ENCODE measurements around the gene MAGI2. TPM values are rescaled to one million over a fixed set of nuclear protein-coding genes. Genes with fewer than 3 reads are reported as not detected.

MAGI2 gene
- total and polyA plus RNA-seq, 8 donors, result 1.3 to 4.0 (median 2.0) TPM

DNA sequence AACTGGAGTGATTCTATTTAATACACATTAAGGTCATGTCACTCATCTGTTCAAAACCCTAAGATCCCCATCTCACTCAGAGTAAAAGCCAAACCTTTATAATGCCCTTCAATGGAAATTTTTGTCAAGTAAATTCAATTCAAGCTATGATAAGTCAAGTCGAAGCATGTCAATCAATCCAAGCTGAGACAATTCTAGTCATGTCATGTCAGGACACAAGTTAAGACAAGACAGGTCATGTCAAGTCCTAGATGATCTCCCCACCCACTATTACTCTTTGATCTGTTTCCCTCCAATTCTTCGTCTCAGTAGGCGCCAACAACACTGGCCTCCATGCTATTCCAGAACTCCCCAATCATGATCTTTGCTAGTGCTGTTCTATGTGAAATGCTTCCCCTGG, 141.4 kb downstream of the MAGI2 start:
- DNase-seq (no peak), FAIRE-seq (no peak), ATAC-seq (no peak)
- WGBS, 2 donors, result 75 to 86% methylated on average over 3 of the region's 3 CpGs
- no peaks in the 10 kb centered on the region for H3K4me1 ChIP-seq
- intact Hi-C loops (cut with DNase I), result no loop called here
- H3K27ac ChIP-seq, result no peak overlapping the region
- H3K27me3 ChIP-seq, result no peaks in the 10 kb centered on the region
- H3K9me3 ChIP-seq, result no peaks in the 10 kb centered on the region
- TF ChIP-seq, protein P1, sequence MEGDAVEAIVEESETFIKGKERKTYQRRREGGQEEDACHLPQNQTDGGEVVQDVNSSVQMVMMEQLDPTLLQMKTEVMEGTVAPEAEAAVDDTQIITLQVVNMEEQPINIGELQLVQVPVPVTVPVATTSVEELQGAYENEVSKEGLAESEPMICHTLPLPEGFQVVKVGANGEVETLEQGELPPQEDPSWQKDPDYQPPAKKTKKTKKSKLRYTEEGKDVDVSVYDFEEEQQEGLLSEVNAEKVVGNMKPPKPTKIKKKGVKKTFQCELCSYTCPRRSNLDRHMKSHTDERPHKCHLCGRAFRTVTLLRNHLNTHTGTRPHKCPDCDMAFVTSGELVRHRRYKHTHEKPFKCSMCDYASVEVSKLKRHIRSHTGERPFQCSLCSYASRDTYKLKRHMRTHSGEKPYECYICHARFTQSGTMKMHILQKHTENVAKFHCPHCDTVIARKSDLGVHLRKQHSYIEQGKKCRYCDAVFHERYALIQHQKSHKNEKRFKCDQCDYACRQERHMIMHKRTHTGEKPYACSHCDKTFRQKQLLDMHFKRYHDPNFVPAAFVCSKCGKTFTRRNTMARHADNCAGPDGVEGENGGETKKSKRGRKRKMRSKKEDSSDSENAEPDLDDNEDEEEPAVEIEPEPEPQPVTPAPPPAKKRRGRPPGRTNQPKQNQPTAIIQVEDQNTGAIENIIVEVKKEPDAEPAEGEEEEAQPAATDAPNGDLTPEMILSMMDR (IDR thresholded peaks at IDR 0.05), result no peak
- no peaks in the 10 kb centered on the region for H3K36me3 ChIP-seq
- H3K4me3 ChIP-seq, result no peak overlapping the region

DNA sequence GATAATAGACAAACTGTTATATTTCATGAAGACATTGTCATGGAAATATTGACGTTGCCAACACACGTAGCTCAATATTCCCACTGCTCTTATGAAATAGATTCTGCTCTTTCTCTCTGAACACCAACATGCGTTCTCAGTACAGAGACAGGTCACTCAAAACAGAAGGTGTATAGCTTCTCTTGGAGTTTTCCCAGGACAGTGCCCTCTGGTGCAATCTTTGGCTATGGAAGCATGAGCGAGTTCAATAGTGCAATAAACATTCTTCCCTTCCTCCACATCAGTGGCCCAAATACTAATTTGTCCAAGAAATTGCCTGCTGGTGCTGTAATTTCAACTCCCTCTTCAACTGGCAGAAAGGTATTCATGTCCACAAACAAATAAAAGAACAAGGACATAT, 145.3 kb downstream of the MAGI2 start:
- H3K36me3 ChIP-seq, result no peaks in the 10 kb centered on the region
- no peak overlapping the region for H3K27ac ChIP-seq
- H3K9me3 ChIP-seq, result no peaks in the 10 kb centered on the region
- H3K4me1 ChIP-seq, result no peaks in the 10 kb centered on the region
- 21 to 31% methylated on average over 4 of the region's 4 CpGs for WGBS, 2 donors
- TF ChIP-seq, protein P1 (IDR thresholded peaks at IDR 0.05), result no peak
- no peak for DNase-seq
- FAIRE-seq, result no peak
- peak in 1 of 4 donors; percentile 44 for ATAC-seq
- intact Hi-C loops (cut with DNase I), result no loop called here
- H3K27me3 ChIP-seq, result no peaks in the 10 kb centered on the region
- H3K4me3 ChIP-seq, result no peak overlapping the region

DNA sequence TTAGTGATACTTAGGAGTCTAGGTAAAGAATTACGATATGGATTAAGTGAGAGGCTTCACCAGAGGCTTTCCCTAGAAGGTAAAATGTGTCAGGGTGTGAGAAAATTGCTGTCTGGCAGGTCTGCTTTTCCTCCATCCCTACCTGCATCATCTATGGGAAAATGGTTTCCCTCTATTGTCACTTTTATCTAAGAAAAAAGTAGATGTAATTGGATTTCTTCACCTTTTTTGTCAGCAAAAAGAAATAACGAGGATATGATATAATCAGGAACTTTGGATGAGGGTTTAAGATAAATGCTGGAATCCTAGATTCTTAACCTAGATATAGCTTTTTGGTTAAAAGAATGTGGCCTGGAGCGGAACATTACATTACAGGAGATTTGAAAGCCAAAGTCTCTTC, 146.1 kb downstream of the MAGI2 start:
- DNase-seq, result no peak
- FAIRE-seq, result no peak
- intact Hi-C loops (cut with DNase I), result no loop called here
- no peaks in the 10 kb centered on the region for H3K27me3 ChIP-seq
- WGBS, 2 donors, result 54 to 84% methylated on average over 3 of the region's 3 CpGs
- H3K27ac ChIP-seq, result no peak overlapping the region
- H3K4me1 ChIP-seq, result no peaks in the 10 kb centered on the region
- no peak for ATAC-seq
- no peak overlapping the region for H3K4me3 ChIP-seq
- H3K9me3 ChIP-seq, result no peaks in the 10 kb centered on the region
- TF ChIP-seq, protein P1 (IDR thresholded peaks at IDR 0.05), result no peak
- no peaks in the 10 kb centered on the region for H3K36me3 ChIP-seq

DNA sequence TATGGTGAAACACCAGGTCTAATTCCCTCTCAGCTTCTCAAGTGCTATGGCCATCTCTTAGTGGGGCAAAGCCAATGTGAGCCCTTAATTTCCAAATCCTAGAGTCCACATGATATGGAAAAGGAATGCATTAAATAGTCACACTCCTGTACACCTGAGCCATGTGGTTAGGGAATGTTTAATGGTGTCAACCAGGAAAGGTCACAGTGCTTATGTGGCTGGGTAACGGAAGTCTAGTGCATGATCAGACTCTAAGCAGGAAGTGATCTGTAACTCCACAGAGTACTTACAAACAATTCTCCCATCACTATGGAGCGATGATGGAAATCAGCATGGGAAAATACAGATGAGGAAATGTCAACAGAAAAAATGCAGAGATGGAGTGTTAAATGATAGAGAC, 148.8 kb downstream of the MAGI2 start:
- FAIRE-seq, result no peak
- WGBS, 2 donors, result 65 to 67% methylated on average over 2 of the region's 2 CpGs

DNA sequence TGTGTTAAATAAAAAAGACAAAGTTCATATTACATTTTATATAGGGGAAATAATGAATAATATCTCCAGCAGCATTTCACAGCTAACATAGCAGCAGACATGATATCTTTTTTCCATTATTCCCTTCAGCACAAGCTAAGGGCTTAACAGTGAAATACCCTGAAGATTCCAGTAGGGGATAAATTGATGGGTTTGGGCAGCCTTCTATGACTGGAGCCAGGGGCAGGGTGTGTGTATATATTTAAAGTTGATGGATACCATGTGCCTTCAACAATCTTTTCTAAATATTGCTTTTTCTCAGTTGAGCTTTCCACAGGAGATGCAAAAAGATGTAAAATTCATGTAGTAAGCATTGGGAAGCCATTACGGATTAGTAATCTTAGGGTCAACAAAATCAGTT, 151.2 kb downstream of the MAGI2 start:
- no peaks in the 10 kb centered on the region for H3K9me3 ChIP-seq
- no peak for FAIRE-seq
- no peaks in the 10 kb centered on the region for H3K36me3 ChIP-seq
- 86 to 94% methylated on average over 1 of the region's 1 CpG for WGBS, 2 donors
- TF ChIP-seq, protein P1 (IDR thresholded peaks at IDR 0.05), result no peak
- no peak overlapping the region for H3K4me3 ChIP-seq
- DNase-seq, result no peak
- no peaks in the 10 kb centered on the region for H3K27me3 ChIP-seq
- intact Hi-C loops (cut with DNase I), result no loop called here
- no peak for ATAC-seq
- H3K27ac ChIP-seq, result no peak overlapping the region
- no peaks in the 10 kb centered on the region for H3K4me1 ChIP-seq

More for the DNA sequence above, 148.8 kb downstream of the MAGI2 start:
- Histone ChIP-seq H3K4me1 (no peaks in the 10 kb centered on the region), H3K36me3 (no peaks in the 10 kb centered on the region), H3K27me3 (no peaks in the 10 kb centered on the region), H3K27ac (no peak overlapping the region), H3K9me3 (no peaks in the 10 kb centered on the region), H3K4me3 (no peak overlapping the region)
- TF ChIP-seq, protein P1 (IDR thresholded peaks at IDR 0.05), result no peak
- intact Hi-C loops (cut with DNase I), result no loop called here
- ATAC-seq (no peak), DNase-seq (no peak)

Data from pancreas (tissue), 10 donors.